Ishikawa (cell line): Measurements from ENCODE around the gene KIAA1755.

Experiments
- EP300 ChIP-seq: IDR thresholded peaks from 2 replicates; pipeline ENCODE4 v1.6.1; 2012; ENCODE audit warnings: borderline replicate concordance
- FOXM1 ChIP-seq: IDR thresholded peaks from 2 replicates; pipeline ENCODE4 v1.6.1; 2012; ENCODE audit warnings: low read depth, borderline replicate concordance
- YY1 ChIP-seq: IDR thresholded peaks from 2 replicates; pipeline ENCODE4 v1.6.1; 2012; ENCODE audit warnings: low read depth
- ZBTB7A ChIP-seq: IDR thresholded peaks from 2 replicates; pipeline ENCODE4 v1.6.1; 2012; ENCODE audit warnings: low read depth
- TF ChIP-seq, protein P1 (sequence below): IDR thresholded peaks from 2 replicates; pipeline ENCODE4 v1.6.1; 2012
- TF ChIP-seq, protein P2 (sequence below): IDR thresholded peaks from 2 replicates; pipeline ENCODE4 v1.6.1; 2012; ENCODE audit warnings: low read depth, mild to moderate bottlenecking
- TF ChIP-seq, protein P3 (sequence below): IDR thresholded peaks from 2 replicates; pipeline ENCODE4 v1.6.1; 2012

DNA sequence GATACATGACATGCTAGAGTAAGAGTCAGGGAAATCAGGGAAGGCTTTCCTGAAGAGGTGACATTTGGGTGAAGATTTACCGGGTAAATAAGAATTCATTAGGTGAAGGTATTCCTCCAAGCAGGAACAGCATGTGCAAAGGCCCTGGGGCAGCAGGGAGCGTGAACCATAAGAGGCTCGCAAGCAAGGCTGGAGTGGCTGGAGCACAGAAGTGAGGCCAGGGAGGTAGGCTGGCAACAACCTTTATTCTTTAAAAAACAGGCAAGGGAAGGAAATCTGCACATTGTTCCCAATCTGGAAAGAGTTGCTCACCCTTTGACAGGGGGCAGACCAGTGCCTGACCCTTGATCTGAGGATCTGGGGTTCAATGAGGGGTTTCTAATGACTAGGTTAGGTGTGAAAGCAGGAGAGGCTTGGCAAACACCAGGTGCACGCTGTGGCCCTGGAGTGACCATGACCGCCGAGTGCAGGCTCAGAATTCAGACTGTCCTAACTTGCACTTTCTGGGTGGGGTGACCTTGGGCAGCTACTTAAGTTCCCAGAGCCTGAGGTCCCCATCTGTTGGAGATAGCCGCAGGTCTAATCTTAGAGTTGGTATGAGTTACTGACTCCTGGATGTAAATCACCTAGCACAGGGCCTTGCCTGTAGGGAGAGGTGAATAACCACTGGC is 1.9 kb downstream of the KIAA1755 start:
- TF ChIP-seq ZBTB7A (no peak), YY1 (no peak), EP300 (no peak), FOXM1 (no peak)
- TF ChIP-seq, protein P1, sequence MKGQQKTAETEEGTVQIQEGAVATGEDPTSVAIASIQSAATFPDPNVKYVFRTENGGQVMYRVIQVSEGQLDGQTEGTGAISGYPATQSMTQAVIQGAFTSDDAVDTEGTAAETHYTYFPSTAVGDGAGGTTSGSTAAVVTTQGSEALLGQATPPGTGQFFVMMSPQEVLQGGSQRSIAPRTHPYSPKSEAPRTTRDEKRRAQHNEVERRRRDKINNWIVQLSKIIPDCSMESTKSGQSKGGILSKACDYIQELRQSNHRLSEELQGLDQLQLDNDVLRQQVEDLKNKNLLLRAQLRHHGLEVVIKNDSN: no peak
- TF ChIP-seq, protein P2, sequence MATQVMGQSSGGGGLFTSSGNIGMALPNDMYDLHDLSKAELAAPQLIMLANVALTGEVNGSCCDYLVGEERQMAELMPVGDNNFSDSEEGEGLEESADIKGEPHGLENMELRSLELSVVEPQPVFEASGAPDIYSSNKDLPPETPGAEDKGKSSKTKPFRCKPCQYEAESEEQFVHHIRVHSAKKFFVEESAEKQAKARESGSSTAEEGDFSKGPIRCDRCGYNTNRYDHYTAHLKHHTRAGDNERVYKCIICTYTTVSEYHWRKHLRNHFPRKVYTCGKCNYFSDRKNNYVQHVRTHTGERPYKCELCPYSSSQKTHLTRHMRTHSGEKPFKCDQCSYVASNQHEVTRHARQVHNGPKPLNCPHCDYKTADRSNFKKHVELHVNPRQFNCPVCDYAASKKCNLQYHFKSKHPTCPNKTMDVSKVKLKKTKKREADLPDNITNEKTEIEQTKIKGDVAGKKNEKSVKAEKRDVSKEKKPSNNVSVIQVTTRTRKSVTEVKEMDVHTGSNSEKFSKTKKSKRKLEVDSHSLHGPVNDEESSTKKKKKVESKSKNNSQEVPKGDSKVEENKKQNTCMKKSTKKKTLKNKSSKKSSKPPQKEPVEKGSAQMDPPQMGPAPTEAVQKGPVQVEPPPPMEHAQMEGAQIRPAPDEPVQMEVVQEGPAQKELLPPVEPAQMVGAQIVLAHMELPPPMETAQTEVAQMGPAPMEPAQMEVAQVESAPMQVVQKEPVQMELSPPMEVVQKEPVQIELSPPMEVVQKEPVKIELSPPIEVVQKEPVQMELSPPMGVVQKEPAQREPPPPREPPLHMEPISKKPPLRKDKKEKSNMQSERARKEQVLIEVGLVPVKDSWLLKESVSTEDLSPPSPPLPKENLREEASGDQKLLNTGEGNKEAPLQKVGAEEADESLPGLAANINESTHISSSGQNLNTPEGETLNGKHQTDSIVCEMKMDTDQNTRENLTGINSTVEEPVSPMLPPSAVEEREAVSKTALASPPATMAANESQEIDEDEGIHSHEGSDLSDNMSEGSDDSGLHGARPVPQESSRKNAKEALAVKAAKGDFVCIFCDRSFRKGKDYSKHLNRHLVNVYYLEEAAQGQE: no peak
- TF ChIP-seq, protein P3, sequence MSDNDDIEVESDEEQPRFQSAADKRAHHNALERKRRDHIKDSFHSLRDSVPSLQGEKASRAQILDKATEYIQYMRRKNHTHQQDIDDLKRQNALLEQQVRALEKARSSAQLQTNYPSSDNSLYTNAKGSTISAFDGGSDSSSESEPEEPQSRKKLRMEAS: no peak
